ENCODE results near the gene MARK4.

- TF ChIP-seq FOSL2 (IDR thresholded peaks at IDR 0.05) (no peak), FOSL2 (CRISPR knock-in tag; IDR thresholded peaks at IDR 0.05) (no peak), NPAS2 (CRISPR knock-in tag; IDR thresholded peaks at IDR 0.05; ENCODE audit: borderline replicate concordance) (no peak)
Observed at GRCh38 chr19:45307361-45307760, 56.3 kb downstream of the MARK4 start.
